ENCODE data around the gene TYK2.
A peak's percentile ranks its signal among the peaks of the same experiment; 100 is the strongest.
"Not testable (repeated sequence)": the region's sequence is repeated elsewhere in the genome, so short reads cannot be mapped to it uniquely, and the experiment has no call there.

Gene TYK2

DNA sequence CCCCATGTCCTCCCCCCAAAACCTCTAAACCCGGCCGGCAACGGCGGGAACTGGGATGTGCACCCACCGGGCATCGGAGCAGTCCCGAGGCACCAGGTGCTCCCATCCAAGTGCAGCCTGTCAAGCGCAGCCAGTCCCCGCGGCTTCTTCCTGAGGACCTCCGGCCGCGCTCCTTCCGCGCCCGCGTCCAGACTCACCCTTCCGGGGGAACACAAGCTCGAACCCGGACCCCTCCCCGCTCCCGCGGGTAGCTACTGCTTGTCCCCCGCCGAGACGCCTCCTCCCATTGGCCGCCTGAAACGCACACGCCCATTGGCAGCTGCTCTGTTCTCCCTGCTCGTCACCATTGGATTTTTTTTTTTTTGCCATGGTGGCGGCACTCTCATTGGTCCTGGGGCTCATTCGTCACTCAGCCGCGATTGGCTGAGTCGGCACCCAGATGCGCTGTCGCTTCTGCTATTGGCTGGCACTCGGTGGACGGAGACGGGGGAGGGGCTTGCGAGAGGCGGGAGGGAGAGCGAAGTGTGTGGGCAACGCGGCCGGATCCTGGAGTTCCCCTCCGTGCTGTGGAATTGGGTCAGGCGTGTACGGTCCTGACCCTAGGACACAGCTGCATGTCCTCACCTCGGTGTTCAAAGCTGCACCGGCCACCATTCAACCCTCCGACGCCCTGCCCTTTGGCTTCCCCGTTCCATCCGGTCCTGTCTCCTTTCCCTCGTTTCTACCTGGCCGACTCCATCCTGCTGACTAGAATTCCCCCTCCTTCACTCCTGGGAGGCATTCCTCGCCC is at the start of gene TYK2:
Gene TYK2 (minus strand): TSS at position 260 of the 790 bp plus-strand sequence. CDS start 2,166 bp downstream, outside the sequence.
- DNase-seq = peak; percentile 99

DNA sequence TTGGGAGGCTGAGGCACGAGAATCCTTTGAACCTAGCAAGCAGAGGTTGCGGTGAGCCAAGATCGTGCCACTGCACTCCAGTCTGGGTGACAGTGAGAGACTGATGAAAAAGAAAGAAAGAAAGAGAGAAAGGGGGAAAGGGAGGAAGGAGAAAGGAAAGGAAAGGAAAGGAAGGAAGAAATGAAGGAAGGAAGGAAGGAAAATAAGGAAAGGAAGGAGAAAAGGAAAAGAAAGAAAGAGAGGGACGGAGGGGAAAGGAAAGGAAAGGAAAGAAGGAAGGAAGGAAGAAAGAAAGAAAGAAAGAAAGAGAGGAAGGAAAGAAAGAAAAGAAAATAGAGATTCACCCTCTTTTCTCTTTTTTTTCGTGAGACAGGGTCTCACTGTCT is 48.6 kb upstream of the TYK2 start:
- no peak for DNase-seq

DNA sequence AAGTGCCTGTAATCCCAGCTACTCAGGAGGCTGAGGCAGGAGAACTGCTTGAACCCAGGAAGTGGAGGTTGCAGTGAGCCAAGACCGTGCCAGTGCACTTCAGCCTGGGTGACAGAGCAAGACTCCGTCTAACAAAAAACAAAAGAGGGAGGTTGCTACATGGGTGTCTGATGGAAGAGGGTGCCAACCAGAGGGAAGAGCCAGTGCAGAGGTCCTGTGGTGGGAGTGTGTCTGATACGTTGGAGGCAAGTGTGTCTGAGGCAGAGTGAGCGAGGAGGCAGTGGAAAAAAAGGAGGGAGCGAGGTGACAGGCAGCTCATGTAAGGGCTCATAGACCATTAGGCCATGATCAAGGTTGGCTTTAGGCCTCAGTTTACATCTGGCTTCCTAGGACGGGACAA is 46.8 kb upstream of the TYK2 start:
- DNase-seq = no peak

DNA sequence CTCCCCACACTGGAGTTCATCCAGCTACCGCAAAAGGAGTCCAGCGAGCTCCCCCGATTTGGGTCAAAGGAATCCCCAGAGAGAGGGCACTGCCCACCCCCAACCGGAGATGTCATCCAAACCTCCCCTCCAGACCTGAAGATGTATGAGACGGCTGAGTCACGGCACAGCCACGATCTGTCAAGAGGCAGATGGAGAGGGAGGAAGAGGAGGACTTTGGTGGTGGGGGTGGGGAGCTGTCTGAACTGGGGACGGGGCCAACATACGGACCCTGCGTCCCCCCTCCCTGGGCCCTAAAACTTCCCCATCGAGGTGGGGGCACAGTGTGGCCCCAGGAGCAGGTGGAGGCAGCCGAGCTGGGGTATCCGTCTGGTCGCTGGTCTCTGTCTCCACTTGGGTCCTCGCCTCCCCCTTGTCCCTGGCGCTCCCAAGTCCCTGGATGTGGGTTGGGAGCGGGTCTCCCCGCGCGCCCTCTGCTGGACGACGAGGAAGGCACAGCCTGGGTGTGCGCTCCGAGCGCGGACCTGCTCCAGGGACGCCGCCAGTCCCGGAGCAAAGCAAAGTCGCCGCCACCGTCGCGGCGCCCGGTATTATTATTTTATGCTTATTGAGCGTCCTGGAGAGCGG is 43.8 kb upstream of the TYK2 start:
- DNase-seq = peak; percentile 82

DNA sequence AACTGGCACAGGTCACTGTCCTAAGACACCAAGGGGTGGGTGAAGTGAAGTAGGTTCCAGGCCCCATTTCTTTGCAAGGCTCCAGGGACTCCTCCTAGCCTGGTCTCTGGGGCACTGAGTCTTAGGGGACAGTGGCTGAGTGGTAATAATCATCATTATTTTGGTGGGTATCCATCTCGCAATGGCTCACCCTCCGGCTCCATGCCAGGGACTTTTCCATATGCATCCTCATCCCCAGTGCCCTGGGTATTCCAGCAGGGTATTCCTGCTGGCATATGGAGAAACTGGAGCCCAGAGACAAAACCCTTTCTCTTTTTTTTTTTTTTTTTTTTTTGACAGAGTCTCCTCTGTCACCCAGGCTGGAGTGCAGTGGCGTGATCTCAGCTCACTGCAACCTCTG is 42.5 kb upstream of the TYK2 start:
- no peak for DNase-seq

DNA sequence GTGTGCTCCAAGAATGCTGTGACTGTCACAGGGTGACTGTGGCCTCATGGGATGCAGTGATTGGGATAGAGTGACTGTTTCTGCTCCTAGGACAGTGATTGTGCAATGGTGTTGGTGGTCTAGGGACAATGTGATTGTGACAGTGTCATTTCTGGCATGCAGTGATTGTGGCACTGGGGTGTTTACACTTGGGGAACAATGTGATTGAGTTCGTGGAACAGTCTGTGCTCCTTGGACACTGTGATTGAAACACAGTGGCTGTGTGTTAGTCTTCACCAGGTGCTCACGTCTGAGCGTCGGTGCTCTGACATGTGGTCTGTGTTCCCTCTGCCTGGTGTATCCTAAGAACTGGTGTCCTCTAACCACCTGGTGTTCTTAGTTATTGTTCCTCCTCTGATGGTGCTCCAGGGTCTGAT is 41.7 kb upstream of the TYK2 start:
- peak; percentile 30 for DNase-seq

DNA sequence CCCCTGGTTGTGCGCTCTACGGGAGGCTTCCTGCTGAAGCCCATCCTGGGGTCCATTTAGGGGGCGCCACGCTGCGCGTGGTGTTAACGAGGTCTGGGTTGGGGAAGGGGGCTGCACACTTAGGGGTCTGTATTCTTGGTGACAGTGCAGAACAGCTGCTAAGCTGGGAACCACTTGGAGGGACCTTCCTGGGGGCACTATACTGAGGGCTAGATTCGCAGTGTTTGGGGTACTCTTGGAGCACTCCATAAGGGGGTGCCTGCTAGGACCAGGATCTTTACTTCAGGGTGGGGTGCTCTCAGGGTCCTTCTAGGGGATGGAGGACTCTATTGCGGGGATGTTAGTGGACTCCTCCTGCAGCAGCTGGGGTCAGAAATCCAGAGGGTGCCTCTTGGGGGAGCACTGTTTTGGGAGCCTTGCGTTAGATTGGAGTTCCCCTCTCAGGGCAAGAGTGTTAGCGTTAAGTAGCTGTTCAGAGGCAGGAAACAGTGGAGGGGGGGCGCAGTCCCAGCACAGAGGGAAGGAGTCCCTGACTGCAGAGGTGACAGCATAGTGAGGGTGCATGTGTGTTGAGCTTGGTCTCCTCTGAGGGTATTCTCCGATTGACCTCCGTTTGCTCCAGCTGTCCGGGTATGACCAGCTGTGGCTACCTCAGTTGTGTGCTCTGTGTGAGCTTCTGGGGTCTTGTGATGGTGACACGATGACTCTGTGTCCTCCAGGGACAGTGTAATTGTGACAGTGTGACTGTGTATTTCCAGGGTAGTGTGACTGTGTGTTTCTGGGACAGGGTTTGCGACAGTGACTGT is 41.1 kb upstream of the TYK2 start:
- no peak for DNase-seq

DNA sequence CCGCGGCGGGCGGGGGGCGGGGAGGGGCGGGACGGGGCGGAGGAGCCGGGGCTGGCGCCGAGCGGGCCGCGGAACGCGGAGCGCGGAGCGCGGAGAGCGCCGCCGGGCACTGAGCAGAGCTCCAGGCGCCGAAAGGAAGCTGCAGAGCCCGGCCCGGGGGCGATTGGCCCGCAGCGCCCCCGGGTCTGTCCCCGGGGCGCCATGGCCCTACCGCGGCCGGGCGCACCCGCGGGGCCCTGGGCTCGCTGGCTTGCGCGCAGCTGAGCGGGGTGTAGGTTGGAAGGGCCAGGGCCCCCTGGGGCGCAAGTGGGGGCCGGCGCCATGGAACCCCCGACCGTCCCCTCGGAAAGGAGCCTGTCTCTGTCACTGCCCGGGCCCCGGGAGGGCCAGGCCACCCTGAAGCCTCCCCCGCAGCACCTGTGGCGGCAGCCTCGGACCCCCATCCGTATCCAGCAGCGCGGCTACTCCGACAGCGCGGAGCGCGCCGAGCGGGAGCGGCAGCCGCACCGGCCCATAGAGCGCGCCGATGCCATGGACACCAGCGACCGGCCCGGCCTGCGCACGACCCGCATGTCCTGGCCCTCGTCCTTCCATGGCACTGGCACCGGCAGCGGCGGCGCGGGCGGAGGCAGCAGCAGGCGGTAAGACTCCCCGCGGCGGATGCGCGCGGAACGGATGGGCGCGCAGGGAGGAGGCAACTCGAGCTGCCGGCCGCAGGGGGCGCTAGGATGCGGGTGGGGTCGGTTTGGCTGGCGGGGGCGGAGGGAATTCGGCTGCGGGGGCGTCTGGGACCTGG is 40.3 kb upstream of the TYK2 start, which contains the start of gene PDE4A:
Gene PDE4A (plus strand): TSS at position 95 of the 796 bp plus-strand sequence. CDS start 227 bp downstream, at position 322.
- DNase-seq = peak; percentile 69

DNA sequence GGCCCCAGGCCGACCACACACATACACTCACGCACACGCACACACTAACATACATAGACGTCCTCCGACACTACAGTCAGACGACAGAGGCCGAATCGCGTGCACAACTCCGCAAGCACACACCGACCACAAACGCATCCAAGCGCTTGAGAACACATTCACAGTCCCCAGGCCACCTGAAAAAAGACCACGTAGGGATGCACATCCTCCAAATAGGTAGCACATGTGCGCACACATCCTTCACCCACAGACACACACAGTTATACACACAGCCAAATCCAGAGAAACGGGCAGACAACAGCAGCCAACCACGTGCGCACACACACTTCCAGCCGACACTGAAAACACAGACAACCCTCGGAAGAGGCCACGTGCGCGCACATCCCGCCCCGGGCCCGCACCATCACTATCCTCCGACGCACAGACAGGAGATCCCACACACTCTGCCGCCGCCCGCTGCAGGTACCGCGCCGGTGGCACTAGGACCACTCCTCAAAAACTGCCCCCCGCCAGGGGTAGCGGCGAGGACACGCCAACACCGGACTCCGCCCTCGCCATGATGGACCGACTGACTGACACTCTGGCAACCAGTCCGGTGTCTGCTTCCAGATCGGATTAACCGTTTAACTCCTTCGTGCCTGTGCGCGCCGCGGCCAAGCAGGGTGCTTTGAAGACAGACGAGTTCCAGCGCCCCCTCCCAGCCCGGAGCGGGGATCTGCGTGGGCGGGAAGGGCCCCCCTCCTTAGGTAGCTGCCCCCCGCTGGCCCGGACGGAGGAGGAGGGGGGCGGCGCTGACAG is 39.5 kb upstream of the TYK2 start:
- DNase-seq = peak; percentile 80

DNA sequence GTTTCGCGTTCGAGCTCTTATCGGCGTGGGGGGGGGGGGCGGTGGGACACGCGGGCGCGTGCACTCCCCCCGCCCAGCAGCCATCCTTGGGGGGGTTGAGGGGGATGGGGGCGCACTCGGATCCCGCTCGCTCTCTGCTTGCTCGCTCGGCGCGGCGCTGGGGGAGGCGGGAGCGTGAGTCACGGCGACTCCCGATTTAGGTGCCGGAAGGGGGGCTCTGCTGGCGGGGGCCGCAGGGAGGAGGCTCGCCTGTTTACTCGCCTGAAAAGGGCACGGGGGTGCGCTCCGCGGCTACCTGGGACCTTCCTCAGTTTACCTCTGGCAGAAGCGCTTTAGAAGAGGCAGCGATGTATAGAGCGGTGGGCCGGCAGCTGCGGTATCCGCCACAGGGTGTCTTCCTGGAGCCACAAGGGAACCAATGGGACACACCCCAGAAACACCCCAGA is 38.9 kb upstream of the TYK2 start:
- DNase-seq = no peak

DNA sequence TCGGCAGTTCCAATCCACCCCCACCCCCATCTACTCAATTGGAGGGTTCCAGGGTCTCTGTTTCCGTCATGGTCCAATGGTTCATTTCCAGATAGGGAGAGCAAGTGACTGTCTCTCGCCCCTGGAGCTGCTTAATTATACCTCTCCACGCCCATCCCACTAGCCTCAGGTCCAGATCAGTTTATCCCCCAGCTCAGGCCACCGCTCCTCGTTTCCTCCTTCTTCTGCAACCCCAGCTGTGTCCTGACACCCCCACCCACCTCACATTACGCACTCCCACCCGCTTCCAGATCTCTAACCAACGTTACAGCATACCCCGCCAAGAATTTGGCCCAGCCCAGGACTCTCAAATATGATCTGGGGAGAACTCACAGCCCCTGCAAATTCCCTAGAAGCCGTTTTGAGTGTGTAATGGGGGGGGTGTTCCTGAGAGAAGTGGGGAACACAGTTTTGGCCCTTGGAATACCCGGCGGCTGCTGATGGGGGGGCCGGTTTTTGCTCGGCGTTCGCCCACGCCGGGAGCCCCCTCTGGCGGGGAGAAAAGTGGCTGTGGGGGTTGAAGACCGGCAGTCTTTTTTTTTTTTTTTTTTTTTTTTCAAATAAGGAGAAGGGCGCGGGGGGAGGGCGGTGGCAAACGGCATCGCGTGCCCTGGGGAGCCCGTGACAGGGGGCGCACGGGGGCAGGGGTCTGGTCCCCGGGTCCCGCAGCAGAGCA is 38.3 kb upstream of the TYK2 start:
- DNase-seq = peak; percentile 34

DNA sequence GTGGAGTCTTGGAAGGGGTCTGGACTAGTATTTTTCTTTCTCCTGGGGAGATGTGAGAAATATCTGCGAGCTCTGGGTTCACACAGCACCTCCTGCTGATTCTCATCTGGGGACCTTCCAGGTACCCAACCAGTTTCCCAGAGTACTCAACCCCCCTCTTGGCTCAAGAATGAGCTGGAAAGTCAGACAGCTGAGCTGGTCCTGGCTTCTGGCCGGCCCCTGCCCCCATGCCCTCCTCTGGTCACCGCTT is 37.8 kb upstream of the TYK2 start:
- DNase-seq = no peak

DNA sequence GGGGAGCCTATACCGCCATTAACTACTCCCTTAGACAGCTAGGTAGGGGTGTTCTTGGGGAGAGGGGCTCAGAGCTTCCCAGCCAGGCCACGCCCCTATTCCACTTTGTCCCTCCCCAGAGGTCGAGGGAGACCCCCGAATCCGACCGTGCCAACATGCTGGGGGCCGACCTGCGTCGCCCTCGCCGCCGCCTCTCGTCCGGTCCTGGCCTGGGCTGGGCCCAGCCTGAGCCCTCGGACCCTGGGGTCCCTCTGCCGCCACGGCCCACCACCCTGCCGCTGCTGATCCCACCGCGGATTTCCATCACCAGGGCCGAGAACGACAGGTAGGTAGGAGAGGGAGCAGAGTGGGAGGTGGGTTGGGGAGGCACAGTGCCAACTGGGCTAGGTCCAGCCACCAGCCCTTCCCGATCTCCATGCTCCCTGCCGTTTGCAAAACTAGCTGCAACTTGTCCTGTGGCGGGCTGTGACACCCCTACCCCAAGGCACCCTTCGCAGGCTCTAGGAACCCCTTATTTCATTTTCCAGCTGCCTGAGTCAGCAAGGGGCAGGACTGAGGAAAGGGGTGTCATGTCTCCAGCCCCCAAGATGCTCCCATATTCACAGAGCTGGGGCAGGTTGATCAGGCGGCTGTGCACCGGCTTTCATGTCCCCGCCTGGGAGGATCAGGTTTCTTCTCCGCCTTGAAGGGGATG is 37.3 kb upstream of the TYK2 start:
- DNase-seq = peak; percentile 41

DNA sequence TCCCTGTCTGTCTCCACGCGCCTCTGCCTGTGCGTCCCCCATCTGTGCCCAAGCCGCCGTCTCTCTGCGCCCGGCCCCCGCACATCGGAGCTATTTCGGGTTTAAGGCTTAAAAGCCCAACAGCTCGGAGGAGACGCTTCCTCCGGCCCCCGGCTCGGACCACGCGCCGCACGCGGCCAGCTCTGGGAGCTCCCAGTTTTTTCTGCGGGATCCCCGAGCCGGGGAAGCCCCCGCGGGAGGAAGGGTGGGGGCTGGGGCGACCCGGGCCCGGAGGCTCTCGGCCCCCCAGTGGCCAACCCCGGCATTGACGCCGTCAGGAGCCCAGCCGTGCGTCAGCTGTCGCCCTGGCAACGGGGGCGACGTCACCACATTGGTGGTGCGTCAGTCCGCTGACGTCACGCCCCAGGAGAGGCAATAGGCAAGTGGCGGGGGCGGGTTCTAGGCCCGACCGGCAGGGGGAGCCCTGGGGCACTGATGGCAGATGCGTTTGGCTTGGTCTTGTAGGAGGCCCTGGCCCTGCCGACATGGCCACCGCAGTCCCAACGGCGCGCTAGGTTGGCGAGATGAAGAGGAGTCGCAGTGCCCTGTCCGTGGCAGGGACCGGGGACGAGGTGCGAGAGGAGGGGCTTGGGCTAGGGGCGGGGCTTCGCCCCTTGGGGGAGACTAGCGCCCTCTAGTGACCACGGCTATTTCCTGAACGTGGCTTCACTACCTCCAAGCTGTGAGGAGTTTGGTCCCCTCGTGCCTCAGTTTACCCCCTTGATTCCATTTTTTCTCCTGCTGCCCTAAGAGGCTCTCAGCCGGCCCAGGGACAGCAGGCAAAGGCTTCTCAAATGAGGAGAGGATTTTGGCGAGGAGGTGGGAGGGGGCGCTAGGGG is 36.2 kb upstream of the TYK2 start:
- DNase-seq = peak; percentile 95

DNA sequence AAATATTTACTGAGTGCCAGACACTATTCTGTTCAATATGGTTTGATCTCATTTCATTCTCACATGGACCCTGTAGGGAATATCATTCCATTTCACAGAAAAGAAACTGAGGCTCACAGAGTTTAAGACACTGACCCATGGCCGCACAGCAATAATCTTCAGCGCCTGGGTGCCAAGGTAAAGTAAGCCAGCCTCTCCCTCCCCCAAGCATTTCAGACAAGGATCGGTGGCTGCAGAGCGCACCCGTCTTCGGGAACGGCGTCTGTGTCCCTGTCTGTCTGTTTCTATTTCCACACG is 35.7 kb upstream of the TYK2 start:
- no peak for DNase-seq

DNA sequence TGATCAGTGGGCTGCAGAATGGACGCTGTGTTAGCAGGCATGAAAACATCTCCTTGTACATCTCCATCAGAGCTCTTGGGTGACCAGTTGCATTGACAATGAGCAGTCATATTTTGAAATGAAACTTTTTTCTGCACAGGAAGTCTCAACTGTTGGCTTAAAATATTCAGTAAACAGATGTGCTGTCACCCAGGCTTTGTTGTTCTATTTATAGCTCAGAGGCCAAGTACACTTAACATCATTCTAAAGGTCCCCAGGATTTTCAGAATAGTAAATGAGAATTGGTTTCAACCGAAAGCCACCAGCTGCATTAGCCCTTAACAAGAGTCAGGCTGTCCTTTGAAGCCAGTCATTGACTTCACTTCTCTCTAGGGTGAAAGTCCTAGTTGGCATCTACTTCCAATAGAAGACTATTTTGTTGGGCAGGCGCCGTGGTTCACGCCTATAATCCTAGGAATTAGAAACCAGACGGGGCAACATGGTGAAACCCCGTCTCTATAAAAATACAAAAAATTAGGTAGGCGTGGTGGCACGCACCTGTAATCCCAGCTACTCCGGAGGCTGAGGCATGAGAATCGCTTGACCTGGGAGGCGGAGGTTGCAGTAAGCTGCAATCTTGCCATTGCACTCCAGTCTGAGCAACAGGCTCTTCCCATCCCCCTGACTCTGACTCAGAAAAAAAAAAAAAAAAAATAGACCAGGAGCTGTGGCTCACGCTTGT is 32.0 kb upstream of the TYK2 start:
- DNase-seq = no peak

DNA sequence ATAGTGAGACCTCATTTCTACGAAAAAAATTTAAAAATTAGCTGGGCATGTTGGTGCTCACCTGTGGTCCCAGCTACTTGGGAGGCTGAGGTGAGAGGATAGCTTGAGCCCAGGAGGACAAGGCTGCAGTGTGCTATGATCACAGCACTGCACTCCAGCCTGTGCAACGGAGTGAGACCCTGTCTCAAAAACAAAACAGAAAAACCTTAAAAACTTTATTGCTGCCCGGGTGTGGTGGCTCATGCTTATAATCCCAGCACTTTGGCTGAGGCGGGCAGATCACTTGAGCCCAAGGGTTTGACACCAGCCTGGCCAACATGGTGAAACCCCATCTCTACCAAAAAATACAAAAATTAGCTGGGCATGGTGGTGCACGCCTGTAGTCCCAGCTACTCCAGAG is 30.9 kb upstream of the TYK2 start:
- DNase-seq = not testable (repeated sequence)

DNA sequence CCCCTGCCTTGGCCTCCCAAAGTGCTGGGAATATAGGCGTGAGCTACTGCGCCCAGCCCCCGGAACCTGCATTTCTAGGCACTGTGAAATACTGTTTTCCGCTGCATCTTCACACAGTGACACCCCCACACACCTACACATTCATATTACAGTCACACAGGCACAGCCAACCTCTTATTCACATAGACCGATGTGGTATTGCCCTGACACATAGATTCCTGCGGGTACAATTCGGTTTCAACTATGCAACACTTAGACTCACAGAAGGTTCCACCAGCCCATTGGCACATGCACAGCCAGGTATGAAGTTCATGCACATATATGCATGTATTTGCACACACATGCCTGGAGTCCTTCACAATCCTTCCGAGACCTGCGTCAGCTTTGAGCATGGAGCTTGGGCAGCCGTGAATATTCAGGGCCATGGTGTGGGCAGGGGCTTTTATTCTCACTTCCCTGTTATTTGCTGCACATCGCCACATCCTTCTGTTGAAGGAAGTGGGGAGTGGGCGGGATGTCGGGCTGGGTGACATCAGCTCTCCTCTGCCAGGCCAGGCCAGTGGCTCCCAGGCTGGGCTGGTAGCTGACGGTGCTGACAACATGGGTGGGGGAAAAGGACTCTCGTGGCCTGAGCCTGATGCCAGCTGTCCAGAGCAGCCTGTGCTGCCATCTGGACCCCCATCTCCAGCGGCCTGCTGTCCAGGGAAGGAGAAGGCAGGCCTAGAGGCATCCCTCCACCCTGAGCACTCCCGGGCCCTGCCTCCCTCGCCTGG is 28.3 kb upstream of the TYK2 start:
- no peak for DNase-seq
